ENCODE data around the gene RFK. TPM values are rescaled to one million over a fixed set of nuclear protein-coding genes. Genes with fewer than 3 reads are reported as not detected.

The RFK gene
- total RNA-seq, 2 donors from 2014 or later, result 18.4 to 23.5 TPM

GRCh38 chr9:76415731-76416130 lies 21.5 kb upstream of the RFK start:
- intact Hi-C loops (cut with DNase I), result no loop called here
- TF ChIP-seq POLR2AphosphoS5 (IDR thresholded peaks at IDR 0.05), result peak; percentile 32
- no peak for TF ChIP-seq POLR2A (IDR thresholded peaks at IDR 0.05)
- TF ChIP-seq, protein P1, sequence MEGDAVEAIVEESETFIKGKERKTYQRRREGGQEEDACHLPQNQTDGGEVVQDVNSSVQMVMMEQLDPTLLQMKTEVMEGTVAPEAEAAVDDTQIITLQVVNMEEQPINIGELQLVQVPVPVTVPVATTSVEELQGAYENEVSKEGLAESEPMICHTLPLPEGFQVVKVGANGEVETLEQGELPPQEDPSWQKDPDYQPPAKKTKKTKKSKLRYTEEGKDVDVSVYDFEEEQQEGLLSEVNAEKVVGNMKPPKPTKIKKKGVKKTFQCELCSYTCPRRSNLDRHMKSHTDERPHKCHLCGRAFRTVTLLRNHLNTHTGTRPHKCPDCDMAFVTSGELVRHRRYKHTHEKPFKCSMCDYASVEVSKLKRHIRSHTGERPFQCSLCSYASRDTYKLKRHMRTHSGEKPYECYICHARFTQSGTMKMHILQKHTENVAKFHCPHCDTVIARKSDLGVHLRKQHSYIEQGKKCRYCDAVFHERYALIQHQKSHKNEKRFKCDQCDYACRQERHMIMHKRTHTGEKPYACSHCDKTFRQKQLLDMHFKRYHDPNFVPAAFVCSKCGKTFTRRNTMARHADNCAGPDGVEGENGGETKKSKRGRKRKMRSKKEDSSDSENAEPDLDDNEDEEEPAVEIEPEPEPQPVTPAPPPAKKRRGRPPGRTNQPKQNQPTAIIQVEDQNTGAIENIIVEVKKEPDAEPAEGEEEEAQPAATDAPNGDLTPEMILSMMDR (IDR thresholded peaks at IDR 0.05), result no peak
- Histone ChIP-seq H3K27me3 (replicated peaks; ENCODE audit: insufficient read depth) (no peaks in the 10 kb centered on the region), H3K27ac (peak overlapping the region; percentile 34 to 82), H3K36me3 (no peaks in the 10 kb centered on the region), H3K4me1 (replicated peaks) (peaks cover 7% of the 10 kb centered on the region), H3K4me3 (no peak overlapping the region), H3K9me3 (no peaks in the 10 kb centered on the region)
- peak; percentile 35 for DNase-seq (ENCODE audit: low spot score)

DNA sequence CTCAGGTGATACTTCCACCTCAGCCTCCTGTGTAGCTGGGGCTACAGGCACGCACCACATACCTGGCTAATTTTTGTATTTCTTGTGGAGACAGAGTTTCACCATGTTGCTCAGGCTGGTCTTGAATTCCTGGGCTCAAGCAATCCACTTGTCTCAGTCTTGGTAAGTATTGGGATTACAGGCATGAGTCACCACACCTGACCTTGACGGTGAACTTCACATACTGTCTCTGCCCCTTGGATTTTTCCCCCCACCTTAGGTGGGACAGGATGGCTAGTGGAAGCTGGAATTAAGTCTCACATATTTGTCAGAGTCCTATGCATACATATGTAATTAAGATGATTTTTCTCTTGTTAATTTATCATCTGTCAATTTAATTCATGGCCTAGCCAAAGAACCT lies 20.9 kb upstream of the RFK start:
- H3K4me1 ChIP-seq (replicated peaks), result peaks cover 7% of the 10 kb centered on the region
- WGBS, result 68% methylated on average over 2 of the region's 2 CpGs
- no peak overlapping the region for H3K4me3 ChIP-seq
- no peaks in the 10 kb centered on the region for H3K9me3 ChIP-seq
- H3K27me3 ChIP-seq (replicated peaks; ENCODE audit: insufficient read depth), result no peaks in the 10 kb centered on the region
- intact Hi-C loops (cut with DNase I), result no loop called here
- no peaks in the 10 kb centered on the region for H3K36me3 ChIP-seq
- no peak for TF ChIP-seq POLR2AphosphoS5 (IDR thresholded peaks at IDR 0.05)
- TF ChIP-seq, protein P1 (IDR thresholded peaks at IDR 0.05), result no peak
- no peak for DNase-seq (ENCODE audit: low spot score)
- H3K27ac ChIP-seq, result peak overlapping the region; percentile 34 to 82

DNA sequence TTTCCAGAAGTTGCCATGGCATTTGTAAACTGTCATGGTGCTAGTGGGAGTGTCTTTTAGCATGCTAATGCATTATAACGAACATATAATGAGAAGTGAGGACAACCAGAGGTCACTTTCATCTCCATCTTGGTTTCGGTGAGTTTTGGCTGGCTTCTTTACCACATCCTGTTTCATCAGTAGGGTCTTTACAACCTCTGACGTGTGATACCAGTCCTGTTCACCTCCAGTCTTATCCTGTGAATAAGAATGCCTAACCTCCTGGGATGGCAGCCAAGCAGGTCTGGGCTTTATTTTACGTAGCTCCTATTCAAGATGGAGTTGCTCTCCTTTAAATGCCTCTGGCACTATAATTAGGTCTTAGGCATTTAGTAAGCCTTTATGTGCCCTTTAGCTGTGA lies 20.4 kb upstream of the RFK start:
- H3K27ac ChIP-seq, result peak overlapping the region in 1 of 2 donors; percentile 82
- 66% methylated on average over 4 of the region's 4 CpGs for WGBS
- no peak for TF ChIP-seq POLR2AphosphoS5 (IDR thresholded peaks at IDR 0.05)
- TF ChIP-seq, protein P1 (IDR thresholded peaks at IDR 0.05), result no peak
- TF ChIP-seq POLR2A (IDR thresholded peaks at IDR 0.05), result no peak

GRCh38 chr9:76413658-76414057 lies 19.4 kb upstream of the RFK start:
- Histone ChIP-seq H3K27me3 (replicated peaks; ENCODE audit: insufficient read depth) (no peaks in the 10 kb centered on the region), H3K27ac (no peak overlapping the region), H3K4me1 (replicated peaks) (peaks cover 7% of the 10 kb centered on the region), H3K9me3 (no peaks in the 10 kb centered on the region), H3K36me3 (no peaks in the 10 kb centered on the region), H3K4me3 (no peak overlapping the region)
- intact Hi-C loops (cut with DNase I), result no loop called here
- no peak for DNase-seq (ENCODE audit: low spot score)
- TF ChIP-seq, protein P1 (IDR thresholded peaks at IDR 0.05), result no peak
- TF ChIP-seq POLR2A (IDR thresholded peaks at IDR 0.05), result no peak

More for the DNA sequence above, 20.4 kb upstream of the RFK start:
- intact Hi-C loops (cut with DNase I), result no loop called here
- DNase-seq (ENCODE audit: low spot score), result no peak
- Histone ChIP-seq H3K9me3 (no peaks in the 10 kb centered on the region), H3K4me1 (replicated peaks) (peaks cover 7% of the 10 kb centered on the region), H3K4me3 (no peak overlapping the region), H3K36me3 (no peaks in the 10 kb centered on the region), H3K27me3 (replicated peaks; ENCODE audit: insufficient read depth) (no peaks in the 10 kb centered on the region)

DNA sequence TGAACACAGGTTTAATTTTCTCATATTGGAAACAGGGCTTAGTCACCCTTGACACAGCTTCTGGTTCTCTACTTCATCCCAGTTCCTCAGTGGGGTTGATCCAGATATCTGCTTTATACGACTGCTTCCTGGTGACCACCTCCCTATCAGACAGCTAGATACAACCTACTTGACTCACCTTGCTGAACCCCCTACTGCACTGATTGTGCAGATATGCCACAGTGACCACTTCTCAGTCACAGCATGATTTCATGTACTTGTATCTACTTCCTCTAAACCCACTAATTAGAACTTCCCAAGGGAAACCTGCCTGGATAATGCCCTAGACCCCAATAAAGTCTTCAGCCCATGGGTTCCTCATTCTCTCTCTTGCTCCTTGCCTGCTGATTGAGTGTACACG lies 18.4 kb upstream of the RFK start:
- Histone ChIP-seq H3K4me1 (replicated peaks) (peaks cover 7% of the 10 kb centered on the region), H3K27me3 (replicated peaks; ENCODE audit: insufficient read depth) (no peaks in the 10 kb centered on the region), H3K9me3 (no peaks in the 10 kb centered on the region), H3K4me3 (no peak overlapping the region), H3K27ac (no peak overlapping the region), H3K36me3 (no peaks in the 10 kb centered on the region)
- TF ChIP-seq POLR2AphosphoS5 (IDR thresholded peaks at IDR 0.05) (no peak), POLR2A (IDR thresholded peaks at IDR 0.05) (no peak)
- TF ChIP-seq, protein P1 (IDR thresholded peaks at IDR 0.05), result no peak
- intact Hi-C loops (cut with DNase I), result no loop called here
- no peak for DNase-seq (ENCODE audit: low spot score)
- 60% methylated on average over 2 of the region's 2 CpGs for WGBS

All from prostate gland (tissue), 2 donors.